RWPE1 (cell line): Measurements from ENCODE around the gene RBM20.

ENCODE experiments used
- CTCF ChIA-PET: fragments of 350-600 bp; sonication (Branson Sonifier 250); formaldehyde crosslinking; extraction: SDS; loops from one replicate; lab custom pipeline; 2021; lab: Yijun Ruan, JAX
- POLR2A ChIA-PET: fragments of 400-600 bp; formaldehyde crosslinking; extraction: SDS; loops from one replicate; lab custom pipeline; 2020; ENCODE audit warnings: antibody characterized with exemption; ENCODE audit not compliant: low non-redundant PET; lab: Yijun Ruan, JAX
- DNase-seq: peaks from one replicate; pipeline ENCODE4 v3.0.0; 2012; ENCODE audit warnings: low spot score
- H3K27ac ChIP-seq: fragments of 450-650 bp; 2 replicates; pipeline ENCODE4 v1.5.1; 2017
- CTCF ChIP-seq: fragments of 450-650 bp; conservative IDR thresholded peaks from 2 replicates; pipeline ENCODE4 v1.5.1; 2017; ENCODE audit warnings: low read depth, mild to moderate bottlenecking

RBM20 gene

GRCh38 chr10:110739811-110740271 lies 95.7 kb downstream of the RBM20 start:
- no peak for TF ChIP-seq CTCF
- DNase-seq: no peak
- ChIA-PET CTCF (interaction anchor here (0.6 to 1.2 kb wide), 2 partner anchors 15 to 129 kb away, joined by 3 to 4 read pairs; no protein-coding TSS in a partner anchor), POLR2A (no interaction called here)
- H3K27ac ChIP-seq: no peak overlapping the region

DNA sequence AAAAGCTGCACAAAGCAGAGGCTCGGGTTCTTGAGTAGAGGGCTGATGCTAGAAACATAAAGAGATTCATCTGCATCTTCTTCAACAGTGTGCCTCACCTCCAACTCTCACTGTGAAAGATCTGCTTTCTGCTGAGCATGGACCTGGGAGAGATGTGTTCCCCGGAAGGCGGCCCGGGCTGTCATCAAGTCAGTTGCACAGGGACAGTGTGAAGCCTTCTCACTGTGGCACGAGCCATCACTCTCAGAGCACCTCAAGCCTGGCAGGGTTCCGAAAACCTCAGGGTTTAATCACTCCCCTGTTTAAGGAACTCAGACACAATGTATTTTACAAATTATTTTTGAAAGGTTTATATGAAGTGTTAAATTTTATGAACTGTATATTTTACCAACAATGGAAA lies 98.7 kb downstream of the RBM20 start:
- POLR2A ChIA-PET: no interaction called here

DNA sequence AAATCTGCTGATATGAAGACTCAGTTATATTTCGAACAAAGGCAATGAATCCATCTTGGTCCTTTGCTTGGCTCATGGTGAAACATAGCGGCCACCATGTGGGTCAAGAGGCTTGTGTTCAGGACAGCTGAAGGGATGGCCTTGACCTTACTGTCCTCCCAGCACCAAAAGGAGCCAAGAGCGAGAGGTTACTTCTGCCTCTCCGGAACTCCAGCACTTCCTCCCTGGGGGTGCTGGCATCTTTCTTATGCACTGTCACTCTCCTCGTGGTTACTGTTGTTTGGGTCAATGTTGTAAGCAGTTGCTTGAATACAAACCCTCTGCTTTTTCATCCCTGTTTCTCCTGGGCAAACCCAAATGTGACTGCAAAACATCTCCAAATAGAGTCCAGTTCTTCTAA lies 100.6 kb downstream of the RBM20 start:
- no peak overlapping the region for H3K27ac ChIP-seq
- TF ChIP-seq CTCF: no peak
- ChIA-PET POLR2A (no interaction called here), CTCF (interaction anchor here (0.7 kb wide), 1 partner anchor 391 kb away, joined by 4 read pairs; no protein-coding TSS in a partner anchor)
- no peak for DNase-seq

More for the DNA sequence above, 98.7 kb downstream of the RBM20 start:
- CTCF ChIA-PET: interaction anchor here (1.4 to 1.6 kb wide), 2 partner anchors 132 to 1394 kb away, joined by 3 to 4 read pairs; no protein-coding TSS in a partner anchor
- H3K27ac ChIP-seq: no peak overlapping the region
- no peak for DNase-seq
- TF ChIP-seq CTCF: no peak

GRCh38 chr10:110746254-110746826 lies 102.2 kb downstream of the RBM20 start:
- POLR2A ChIA-PET: no interaction called here
- TF ChIP-seq CTCF: peak; percentile 77
- peak overlapping the region; percentile 69 for H3K27ac ChIP-seq
- DNase-seq: peak; percentile 80
- CTCF ChIA-PET: interaction anchor here (0.5 to 1.1 kb wide), 20 partner anchors 9 to 1395 kb away, joined by 3 to 9 read pairs (median 4); partner anchors contain the start of genes BBIP1 and SHOC2

- no peak overlapping the region for H3K27ac ChIP-seq
- ChIA-PET POLR2A (no interaction called here), CTCF (interaction anchor here (0.6 to 1.1 kb wide), 17 partner anchors 8 to 1394 kb away, joined by 3 to 9 read pairs (median 4); partner anchors contain the start of genes BBIP1 and SHOC2)
- TF ChIP-seq CTCF: no peak
- DNase-seq: no peak
These were observed 103.0 kb downstream of the RBM20 start for GRCh38 chr10:110746969-110747608.

DNA sequence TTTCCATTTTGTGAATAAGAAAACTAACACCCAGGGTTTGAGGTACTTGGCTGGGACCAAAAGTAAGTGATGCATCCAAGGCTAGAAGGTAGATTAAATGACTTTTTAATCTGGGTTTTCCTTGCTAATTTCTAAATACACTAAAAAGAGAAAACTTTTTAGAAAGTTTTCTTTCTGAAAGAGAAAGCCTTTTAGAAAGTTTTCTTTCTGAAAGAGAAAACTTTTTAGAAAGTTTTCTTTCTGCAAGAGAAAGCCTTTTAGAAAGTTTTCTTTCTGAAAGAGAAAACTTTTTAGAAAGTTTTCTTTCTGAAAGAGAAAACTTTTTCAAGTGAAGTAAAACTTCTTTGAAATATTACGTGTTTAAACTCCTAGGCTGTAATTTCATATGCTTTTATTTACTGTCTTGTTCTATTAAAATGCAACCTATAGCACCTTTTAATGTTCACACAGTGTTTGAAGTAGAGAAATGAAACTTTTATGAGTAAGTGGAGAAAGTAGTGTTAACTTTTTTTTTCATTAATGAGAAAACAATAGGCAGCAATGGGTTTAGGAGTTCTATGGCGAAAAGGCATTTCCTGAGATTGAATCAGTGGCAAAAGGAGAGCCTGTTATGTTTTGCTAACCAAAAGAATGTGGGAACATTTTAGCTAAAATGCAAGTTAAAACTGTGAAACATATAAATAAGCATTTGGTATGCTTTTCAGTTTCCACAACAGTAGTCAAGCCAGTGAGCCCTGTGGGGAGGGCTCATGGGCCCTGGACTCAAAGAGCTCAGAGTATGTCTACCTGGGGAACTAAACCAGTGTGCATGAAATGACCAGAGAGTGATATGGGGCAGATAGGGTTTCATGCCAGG lies 103.7 kb downstream of the RBM20 start:
- CTCF ChIA-PET: no interaction called here

More for the DNA sequence above, 103.7 kb downstream of the RBM20 start:
- POLR2A ChIA-PET: no interaction called here
- DNase-seq: no peak
- H3K27ac ChIP-seq: no peak overlapping the region
- TF ChIP-seq CTCF: no peak
